Measurements from ENCODE around the gene CD244.
A peak's percentile ranks its signal among the peaks of the same experiment; 100 is the strongest.
"Not testable (repeated sequence)": the region's sequence is repeated elsewhere in the genome, so short reads cannot be mapped to it uniquely, and the experiment has no call there.

Gene CD244

GRCh38 chr1:160877221-160877620 is 14.5 kb upstream of the CD244 start:
- no peak for DNase-seq

GRCh38 chr1:160876311-160876710 is 13.6 kb upstream of the CD244 start:
- DNase-seq = no peak

- not testable (repeated sequence) for DNase-seq
These were observed 12.9 kb upstream of the CD244 start for GRCh38 chr1:160875591-160875990.

GRCh38 chr1:160874935-160875334 is 12.2 kb upstream of the CD244 start:
- no peak for DNase-seq

- no peak for DNase-seq
These were observed 5.5 kb upstream of the CD244 start for GRCh38 chr1:160868141-160868540.

- DNase-seq = not testable (repeated sequence)
These were observed 5.0 kb upstream of the CD244 start for GRCh38 chr1:160867651-160868050.

GRCh38 chr1:160866695-160867260 is 4.1 kb upstream of the CD244 start:
- no peak for DNase-seq

- DNase-seq = no peak
These were observed 3.5 kb upstream of the CD244 start for GRCh38 chr1:160866001-160866694.

- no peak for DNase-seq
These were observed 2.6 kb upstream of the CD244 start for GRCh38 chr1:160865337-160865736.

- DNase-seq = no peak
These were observed 1.5 kb upstream of the CD244 start for GRCh38 chr1:160864173-160864572.

GRCh38 chr1:160863774-160864131 is 1.1 kb upstream of the CD244 start:
- DNase-seq = no peak

- no peak for DNase-seq
These were observed 530 bp upstream of the CD244 start for GRCh38 chr1:160863061-160863773.

- no peak for DNase-seq
These were observed 1.7 kb downstream of the CD244 start for GRCh38 chr1:160860840-160861505.

- no peak for DNase-seq
These were observed 3.5 kb downstream of the CD244 start for GRCh38 chr1:160859166-160859565.

- no peak for DNase-seq
These were observed 4.2 kb downstream of the CD244 start for GRCh38 chr1:160858507-160858906.

GRCh38 chr1:160858097-160858496 is 4.6 kb downstream of the CD244 start:
- peak; percentile 62 for DNase-seq

GRCh38 chr1:160855181-160855981 is 7.3 kb downstream of the CD244 start:
- no peak for DNase-seq

GRCh38 chr1:160853754-160854153 is 8.9 kb downstream of the CD244 start:
- no peak for DNase-seq

- no peak for DNase-seq
These were observed 9.7 kb downstream of the CD244 start for GRCh38 chr1:160853014-160853413.

- no peak for DNase-seq
These were observed 11.7 kb downstream of the CD244 start for GRCh38 chr1:160850993-160851392.

- DNase-seq = no peak
These were observed 12.1 kb downstream of the CD244 start for GRCh38 chr1:160850541-160850940.

GRCh38 chr1:160846281-160846680 is 16.4 kb downstream of the CD244 start:
- no peak for DNase-seq

All from NCI-H2029 treated with DMSO at 0.1 percent for 48 hours (cell line).